H1 (cell line): ENCODE data around the gene NXPH4. TPM values are rescaled to one million over a fixed set of nuclear protein-coding genes. Genes with fewer than 3 reads are reported as not detected.

Source experiments
- polyA plus RNA-seq, 7 experiments: library from polyadenylated mRNA; depleted of rRNA in 3 of 7; stranded (reverse) in 5 of 7; unstranded in 2 of 7; fragments of >200 nt in 5 of 7; fragments of 200-250 nt in 2 of 7; gene quantifications; 1 replicate in 5 of 7; 2 replicates in 1 of 7; 4 replicates in 1 of 7; pipeline versions ENCODE4 v1.2.1 to v1.2.3, GENCODE V29; 2011 to 2013; ENCODE audit warnings: missing spikeins in 2 of 7, mixed read lengths in 2 of 7
- total RNA-seq: library from RNA; stranded (reverse); fragmentation: NEBNext Ultra II Directional; extraction: Animal tissue kit (Norgen Biotek cat#: 25700); gene quantifications from 2 replicates; pipeline ENCODE4 v1.2.1, GENCODE V29; 2021
- TF ChIP-seq, protein P1 (sequence below): fragments of 300-600 bp; sonication (generic); IDR thresholded peaks from 2 replicates; pipeline ENCODE4 v1.7.1; 2012; ENCODE audit warnings: low read length, moderate library complexity, mild to moderate bottlenecking, inconsistent platforms; ENCODE audit not compliant: insufficient replicate concordance

The NXPH4 gene
- total and polyA plus RNA-seq, 2 of the 8 experiments (the other 6 are each of a cell fraction or from before 2014, with no cell fraction given), result 0.92 to 1.7 TPM

GRCh38 chr12:57229046-57229633 is 12.5 kb downstream of the NXPH4 start (continued):
- TF ChIP-seq, protein P1, sequence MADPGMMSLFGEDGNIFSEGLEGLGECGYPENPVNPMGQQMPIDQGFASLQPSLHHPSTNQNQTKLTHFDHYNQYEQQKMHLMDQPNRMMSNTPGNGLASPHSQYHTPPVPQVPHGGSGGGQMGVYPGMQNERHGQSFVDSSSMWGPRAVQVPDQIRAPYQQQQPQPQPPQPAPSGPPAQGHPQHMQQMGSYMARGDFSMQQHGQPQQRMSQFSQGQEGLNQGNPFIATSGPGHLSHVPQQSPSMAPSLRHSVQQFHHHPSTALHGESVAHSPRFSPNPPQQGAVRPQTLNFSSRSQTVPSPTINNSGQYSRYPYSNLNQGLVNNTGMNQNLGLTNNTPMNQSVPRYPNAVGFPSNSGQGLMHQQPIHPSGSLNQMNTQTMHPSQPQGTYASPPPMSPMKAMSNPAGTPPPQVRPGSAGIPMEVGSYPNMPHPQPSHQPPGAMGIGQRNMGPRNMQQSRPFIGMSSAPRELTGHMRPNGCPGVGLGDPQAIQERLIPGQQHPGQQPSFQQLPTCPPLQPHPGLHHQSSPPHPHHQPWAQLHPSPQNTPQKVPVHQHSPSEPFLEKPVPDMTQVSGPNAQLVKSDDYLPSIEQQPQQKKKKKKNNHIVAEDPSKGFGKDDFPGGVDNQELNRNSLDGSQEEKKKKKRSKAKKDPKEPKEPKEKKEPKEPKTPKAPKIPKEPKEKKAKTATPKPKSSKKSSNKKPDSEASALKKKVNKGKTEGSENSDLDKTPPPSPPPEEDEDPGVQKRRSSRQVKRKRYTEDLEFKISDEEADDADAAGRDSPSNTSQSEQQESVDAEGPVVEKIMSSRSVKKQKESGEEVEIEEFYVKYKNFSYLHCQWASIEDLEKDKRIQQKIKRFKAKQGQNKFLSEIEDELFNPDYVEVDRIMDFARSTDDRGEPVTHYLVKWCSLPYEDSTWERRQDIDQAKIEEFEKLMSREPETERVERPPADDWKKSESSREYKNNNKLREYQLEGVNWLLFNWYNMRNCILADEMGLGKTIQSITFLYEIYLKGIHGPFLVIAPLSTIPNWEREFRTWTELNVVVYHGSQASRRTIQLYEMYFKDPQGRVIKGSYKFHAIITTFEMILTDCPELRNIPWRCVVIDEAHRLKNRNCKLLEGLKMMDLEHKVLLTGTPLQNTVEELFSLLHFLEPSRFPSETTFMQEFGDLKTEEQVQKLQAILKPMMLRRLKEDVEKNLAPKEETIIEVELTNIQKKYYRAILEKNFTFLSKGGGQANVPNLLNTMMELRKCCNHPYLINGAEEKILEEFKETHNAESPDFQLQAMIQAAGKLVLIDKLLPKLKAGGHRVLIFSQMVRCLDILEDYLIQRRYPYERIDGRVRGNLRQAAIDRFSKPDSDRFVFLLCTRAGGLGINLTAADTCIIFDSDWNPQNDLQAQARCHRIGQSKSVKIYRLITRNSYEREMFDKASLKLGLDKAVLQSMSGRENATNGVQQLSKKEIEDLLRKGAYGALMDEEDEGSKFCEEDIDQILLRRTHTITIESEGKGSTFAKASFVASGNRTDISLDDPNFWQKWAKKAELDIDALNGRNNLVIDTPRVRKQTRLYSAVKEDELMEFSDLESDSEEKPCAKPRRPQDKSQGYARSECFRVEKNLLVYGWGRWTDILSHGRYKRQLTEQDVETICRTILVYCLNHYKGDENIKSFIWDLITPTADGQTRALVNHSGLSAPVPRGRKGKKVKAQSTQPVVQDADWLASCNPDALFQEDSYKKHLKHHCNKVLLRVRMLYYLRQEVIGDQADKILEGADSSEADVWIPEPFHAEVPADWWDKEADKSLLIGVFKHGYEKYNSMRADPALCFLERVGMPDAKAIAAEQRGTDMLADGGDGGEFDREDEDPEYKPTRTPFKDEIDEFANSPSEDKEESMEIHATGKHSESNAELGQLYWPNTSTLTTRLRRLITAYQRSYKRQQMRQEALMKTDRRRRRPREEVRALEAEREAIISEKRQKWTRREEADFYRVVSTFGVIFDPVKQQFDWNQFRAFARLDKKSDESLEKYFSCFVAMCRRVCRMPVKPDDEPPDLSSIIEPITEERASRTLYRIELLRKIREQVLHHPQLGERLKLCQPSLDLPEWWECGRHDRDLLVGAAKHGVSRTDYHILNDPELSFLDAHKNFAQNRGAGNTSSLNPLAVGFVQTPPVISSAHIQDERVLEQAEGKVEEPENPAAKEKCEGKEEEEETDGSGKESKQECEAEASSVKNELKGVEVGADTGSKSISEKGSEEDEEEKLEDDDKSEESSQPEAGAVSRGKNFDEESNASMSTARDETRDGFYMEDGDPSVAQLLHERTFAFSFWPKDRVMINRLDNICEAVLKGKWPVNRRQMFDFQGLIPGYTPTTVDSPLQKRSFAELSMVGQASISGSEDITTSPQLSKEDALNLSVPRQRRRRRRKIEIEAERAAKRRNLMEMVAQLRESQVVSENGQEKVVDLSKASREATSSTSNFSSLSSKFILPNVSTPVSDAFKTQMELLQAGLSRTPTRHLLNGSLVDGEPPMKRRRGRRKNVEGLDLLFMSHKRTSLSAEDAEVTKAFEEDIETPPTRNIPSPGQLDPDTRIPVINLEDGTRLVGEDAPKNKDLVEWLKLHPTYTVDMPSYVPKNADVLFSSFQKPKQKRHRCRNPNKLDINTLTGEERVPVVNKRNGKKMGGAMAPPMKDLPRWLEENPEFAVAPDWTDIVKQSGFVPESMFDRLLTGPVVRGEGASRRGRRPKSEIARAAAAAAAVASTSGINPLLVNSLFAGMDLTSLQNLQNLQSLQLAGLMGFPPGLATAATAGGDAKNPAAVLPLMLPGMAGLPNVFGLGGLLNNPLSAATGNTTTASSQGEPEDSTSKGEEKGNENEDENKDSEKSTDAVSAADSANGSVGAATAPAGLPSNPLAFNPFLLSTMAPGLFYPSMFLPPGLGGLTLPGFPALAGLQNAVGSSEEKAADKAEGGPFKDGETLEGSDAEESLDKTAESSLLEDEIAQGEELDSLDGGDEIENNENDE, result no peak
